Ovary (tissue), 9 donors: Measurements from ENCODE around the gene RNF224. TPM values are rescaled to one million over a fixed set of nuclear protein-coding genes. Genes with fewer than 3 reads are reported as not detected.

Source experiments
- DNase-seq, 5 donors: peaks; one replicate each; pipeline ENCODE4 v3.0.0-alpha.2; 2019 to 2020
- H3K27ac ChIP-seq, 2 donors: fragments of 200-600 bp; one replicate each; pipeline versions ENCODE4 v1.5.1 to v1.8.0; 2019 to 2022
- H3K27me3 ChIP-seq: fragments of 200-600 bp; one replicate; pipeline ENCODE4 v1.8.0; 2022
- H3K36me3 ChIP-seq: fragments of 200-600 bp; sonication (generic); one replicate; pipeline ENCODE4 v1.5.1; 2019
- H3K4me1 ChIP-seq: one replicate; pipeline ENCODE4 v1.8.1; 2013; ENCODE audit warnings: mild to moderate bottlenecking, moderate library complexity; ENCODE audit not compliant: insufficient read depth
- H3K4me3 ChIP-seq: fragments of 200-600 bp; sonication (generic); one replicate; pipeline ENCODE4 v1.5.1; 2017
- H3K9me3 ChIP-seq, 2 donors: fragments of 200-600 bp in 1 of 2; sonication (generic) in 1 of 2; one replicate each; pipeline versions ENCODE4 v1.5.1 to v1.8.1; 2013 to 2019; ENCODE audit warnings: mild to moderate bottlenecking in 1 of 2, moderate library complexity in 1 of 2
- EP300 ChIP-seq: sonication (generic); formaldehyde crosslinking; IDR thresholded peaks from one replicate; pipeline ENCODE4 v1.6.1; 2017; ENCODE audit warnings: antibody characterized with exemption
- POLR2A ChIP-seq: fragments of 450-650 bp; IDR thresholded peaks from one replicate; pipeline ENCODE4 v1.6.1; 2017; ENCODE audit warnings: antibody characterized with exemption, mild to moderate bottlenecking, moderate library complexity
- WGBS, 3 donors: extraction: QIAGEN DNeasy Blood & Tissue Kit in 1 of 3; methylation state at CpG; one replicate each; pipeline versions ENCODE4 v1.1.5 to v1.1.7; 2013 to 2017; 5-methylcytosine and 5-hydroxymethylcytosine counted together
- intact Hi-C, 4 donors: fragments of 100-400 bp; cut with DNase I; formaldehyde crosslinking; loops; one replicate each; pipeline versions ENCODE4 v1.11.0 to v1.15.1; 2022 to 2023
- polyA plus RNA-seq, 2 donors: library from polyadenylated mRNA; stranded (reverse); fragments of 200-250 nt in 1 of 2; fragments of 350-450 nt in 1 of 2; fragmentation: Illumina TruSeq in 1 of 2; extraction: RNeasy Lipid Tissue Mini Kit (QIAGEN cat#74804) in 1 of 2; gene quantifications; one replicate each; pipeline ENCODE4 v1.2.3, GENCODE V29; 2013 to 2014
- total RNA-seq, 7 donors: library from RNA; depleted of rRNA in 2 of 7; stranded (reverse); fragments of >200 nt in 2 of 7; fragmentation: NEBNext Ultra II Directional in 3 of 7; extraction: Animal tissue kit (Norgen Biotek cat#: 25700) in 3 of 7; gene quantifications; one replicate each; pipeline versions ENCODE4 v1.1.0 to v1.2.4, GENCODE V29; 2016 to 2023
- TF ChIP-seq, protein P1 (sequence below), 3 donors: fragments of 450-650 bp in 2 of 3; fragments of 200-600 bp in 1 of 3; IDR thresholded peaks; one replicate each; pipeline versions ENCODE4 v1.5.1 to v1.8.0; 2016 to 2022; ENCODE audit warnings: antibody characterized with exemption in 3 of 3, mild to moderate bottlenecking in 1 of 3
- donor health status: DM: no; HTN: no; CAD: no; lungs with moderate emphysema.
- donor health status: DM: no; HTN: no; CAD: no.
- donor health status: Bipolar disorder and iron deficiency.
- donor health status: DM: yes; HTN: yes; CAD: no.
- donor health status: DM: no; HTN: no; CAD: no.
- donor health status: DM: yes; HTN: yes; CAD: no.

RNF224 gene
- total and polyA plus RNA-seq, 9 donors, result 0.92 TPM; not detected in 8

- Histone ChIP-seq H3K9me3 (no peaks in the 10 kb centered on the region), H3K27ac (no peak overlapping the region), H3K4me1 (peaks cover 4% of the 10 kb centered on the region), H3K27me3 (no peaks in the 10 kb centered on the region), H3K36me3 (no peaks in the 10 kb centered on the region), H3K4me3 (no peak overlapping the region)
- DNase-seq, result no peak
- no peak for TF ChIP-seq POLR2A
- TF ChIP-seq, protein P1, sequence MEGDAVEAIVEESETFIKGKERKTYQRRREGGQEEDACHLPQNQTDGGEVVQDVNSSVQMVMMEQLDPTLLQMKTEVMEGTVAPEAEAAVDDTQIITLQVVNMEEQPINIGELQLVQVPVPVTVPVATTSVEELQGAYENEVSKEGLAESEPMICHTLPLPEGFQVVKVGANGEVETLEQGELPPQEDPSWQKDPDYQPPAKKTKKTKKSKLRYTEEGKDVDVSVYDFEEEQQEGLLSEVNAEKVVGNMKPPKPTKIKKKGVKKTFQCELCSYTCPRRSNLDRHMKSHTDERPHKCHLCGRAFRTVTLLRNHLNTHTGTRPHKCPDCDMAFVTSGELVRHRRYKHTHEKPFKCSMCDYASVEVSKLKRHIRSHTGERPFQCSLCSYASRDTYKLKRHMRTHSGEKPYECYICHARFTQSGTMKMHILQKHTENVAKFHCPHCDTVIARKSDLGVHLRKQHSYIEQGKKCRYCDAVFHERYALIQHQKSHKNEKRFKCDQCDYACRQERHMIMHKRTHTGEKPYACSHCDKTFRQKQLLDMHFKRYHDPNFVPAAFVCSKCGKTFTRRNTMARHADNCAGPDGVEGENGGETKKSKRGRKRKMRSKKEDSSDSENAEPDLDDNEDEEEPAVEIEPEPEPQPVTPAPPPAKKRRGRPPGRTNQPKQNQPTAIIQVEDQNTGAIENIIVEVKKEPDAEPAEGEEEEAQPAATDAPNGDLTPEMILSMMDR (IDR thresholded peaks at IDR 0.05), result no peak
- no peak for TF ChIP-seq EP300
- intact Hi-C loops, result no loop called here
- WGBS, 3 donors, result 39 to 49% (median 46%) methylated on average over 30 to 36 of the region's 36 CpGs
Observed at GRCh38 chr9:137244486-137245449, 17.5 kb downstream of the RNF224 start.

GRCh38 chr9:137245450-137246421, 18.4 kb downstream of the RNF224 start:
- Histone ChIP-seq H3K4me3 (no peak overlapping the region), H3K4me1 (peaks cover 4% of the 10 kb centered on the region), H3K9me3 (no peaks in the 10 kb centered on the region), H3K27ac (no peak overlapping the region), H3K36me3 (no peaks in the 10 kb centered on the region), H3K27me3 (no peaks in the 10 kb centered on the region)
- intact Hi-C loops, result no loop called here
- WGBS, 3 donors, result 73 to 84% (median 78%) methylated on average over 25 of the region's 25 CpGs
- no peak for DNase-seq
- TF ChIP-seq POLR2A, result no peak
- no peak for TF ChIP-seq EP300
- TF ChIP-seq, protein P1 (IDR thresholded peaks at IDR 0.05), result no peak

GRCh38 chr9:137247135-137247915, 20.0 kb downstream of the RNF224 start:
- Histone ChIP-seq H3K4me3 (no peak overlapping the region), H3K27me3 (no peaks in the 10 kb centered on the region), H3K4me1 (peaks cover under 1% of the 10 kb centered on the region), H3K36me3 (no peaks in the 10 kb centered on the region), H3K9me3 (no peaks in the 10 kb centered on the region), H3K27ac (no peak overlapping the region)
- DNase-seq, result no peak
- intact Hi-C loops, result no loop called here
- TF ChIP-seq, protein P1 (IDR thresholded peaks at IDR 0.05), result no peak
- TF ChIP-seq POLR2A (no peak), EP300 (no peak)
- 37 to 57% (median 47%) methylated on average over 20 of the region's 20 CpGs for WGBS, 3 donors

DNA sequence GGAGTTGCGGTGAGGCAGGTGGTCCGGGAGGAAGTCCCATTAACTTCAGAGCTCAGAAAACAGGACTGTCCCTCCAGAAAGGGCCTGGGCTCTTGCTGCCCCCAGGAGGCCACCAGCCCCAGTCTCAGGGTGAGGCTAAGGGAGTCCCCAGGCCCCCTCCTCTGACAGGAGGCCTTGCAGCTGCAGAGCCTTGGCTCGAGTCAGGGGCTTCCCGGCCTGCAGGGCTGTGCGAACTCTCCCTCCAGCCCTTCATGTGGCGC, 20.5 kb downstream of the RNF224 start:
- intact Hi-C loops, result no loop called here
- Histone ChIP-seq H3K27ac (no peak overlapping the region), H3K36me3 (no peaks in the 10 kb centered on the region), H3K27me3 (no peaks in the 10 kb centered on the region), H3K4me3 (no peak overlapping the region), H3K9me3 (no peaks in the 10 kb centered on the region), H3K4me1 (no peaks in the 10 kb centered on the region)
- DNase-seq, result no peak
- WGBS, 3 donors, result 47 to 69% (median 52%) methylated on average over 6 of the region's 6 CpGs
- TF ChIP-seq EP300 (no peak), POLR2A (no peak)
- TF ChIP-seq, protein P1 (IDR thresholded peaks at IDR 0.05), result no peak
